GM23338 (cell line): Measurements from ENCODE around the gene TBC1D5. TPM values are rescaled to one million over a fixed set of nuclear protein-coding genes. Genes with fewer than 3 reads are reported as not detected.

Experiments used
- ATAC-seq: fragments of 200-7000 bp; cut with Tn5 transposase; 3 replicates; pipeline ENCODE4 v1.9.1; 2020
- DNase-seq: peaks from one replicate; pipeline ENCODE4 v3.0.0-alpha.2; 2015; ENCODE audit warnings: low spot score
- H2AFZ ChIP-seq: fragments of 200-600 bp; sonication (generic); 2 replicates; pipeline ENCODE4 v1.8.0; 2016; ENCODE audit warnings: antibody characterized with exemption, mild to moderate bottlenecking, moderate library complexity
- H3F3A ChIP-seq: fragments of 200-600 bp; sonication (generic); replicated peaks from 2 replicates; pipeline ENCODE4 v1.8.0; 2017; ENCODE audit warnings: antibody characterized with exemption, mixed run types, low read depth
- H3K27ac ChIP-seq: fragments of 200-600 bp; sonication (generic); 2 replicates; pipeline ENCODE4 v1.6.1; 2016; ENCODE audit warnings: low read depth
- H3K27me3 ChIP-seq: fragments of 200-600 bp; sonication (generic); 2 replicates; pipeline ENCODE4 v1.8.0; 2016; ENCODE audit warnings: mild to moderate bottlenecking, mixed run types, moderate library complexity; ENCODE audit not compliant: insufficient read depth
- H3K36me3 ChIP-seq: fragments of 200-600 bp; sonication (generic); 2 replicates; pipeline ENCODE4 v1.8.0; 2016; ENCODE audit warnings: mild to moderate bottlenecking; ENCODE audit not compliant: insufficient read depth
- H3K4me1 ChIP-seq: fragments of 200-600 bp; sonication (generic); 2 replicates; pipeline ENCODE4 v1.8.0; 2016; ENCODE audit warnings: mild to moderate bottlenecking, moderate library complexity; ENCODE audit not compliant: insufficient read depth
- H3K4me2 ChIP-seq: fragments of 200-600 bp; sonication (generic); 2 replicates; pipeline ENCODE4 v1.7.1; 2017; ENCODE audit warnings: mixed run types
- H3K4me3 ChIP-seq: fragments of 200-600 bp; sonication (generic); 2 replicates; pipeline ENCODE4 v1.6.1; 2016; ENCODE audit warnings: mixed run types
- H3K79me2 ChIP-seq: fragments of 200-600 bp; sonication (generic); replicated peaks from 2 replicates; pipeline ENCODE4 v1.8.0; 2017; ENCODE audit warnings: mild to moderate bottlenecking; ENCODE audit not compliant: insufficient read depth
- H3K9me2 ChIP-seq: fragments of 200-600 bp; sonication (generic); 2 replicates; pipeline ENCODE4 v1.8.0; 2017; ENCODE audit not compliant: insufficient read depth
- H4K20me1 ChIP-seq: fragments of 200-600 bp; sonication (generic); replicated peaks from 2 replicates; pipeline ENCODE4 v1.8.0; 2017; ENCODE audit warnings: mild to moderate bottlenecking; ENCODE audit not compliant: insufficient read depth
- H3K27ac Mint-ChIP-seq: 2 replicates; pipeline ENCODE4 v1.8.0; 2020; ENCODE audit warnings: inconsistent platforms, mild to moderate bottlenecking, moderate library complexity, mixed read lengths
- H3K27me3 Mint-ChIP-seq: 3 replicates; pipeline ENCODE4 v1.8.0; 2022; ENCODE audit warnings: low read depth, mild to moderate bottlenecking, moderate library complexity, mixed read lengths, inconsistent platforms; ENCODE audit not compliant: insufficient read depth, poor library complexity
- H3K36me3 Mint-ChIP-seq: 3 replicates; pipeline ENCODE4 v1.8.0; 2021; ENCODE audit warnings: low read depth, mild to moderate bottlenecking, inconsistent platforms, moderate library complexity, mixed read lengths
- H3K4me1 Mint-ChIP-seq: 3 replicates; pipeline ENCODE4 v1.8.0; 2020; ENCODE audit warnings: mild to moderate bottlenecking, inconsistent platforms, mixed read lengths
- H3K4me3 Mint-ChIP-seq: 3 replicates; pipeline ENCODE4 v1.8.0; 2021; ENCODE audit warnings: moderate library complexity, mild to moderate bottlenecking, inconsistent platforms, mixed read lengths
- H3K9me3 Mint-ChIP-seq: 3 replicates; pipeline ENCODE4 v1.8.0; 2020; ENCODE audit warnings: moderate library complexity, mild to moderate bottlenecking, inconsistent platforms, mixed read lengths
- CTCF ChIP-seq, 2 experiments: fragments of 200-600 bp in 1 of 2; sonication (generic) in 1 of 2; conservative IDR thresholded peaks; 2 replicates each; pipeline versions ENCODE4 v1.5.1 to v1.6.1; 2016 to 2017; ENCODE audit warnings: antibody characterized with exemption in 2 of 2, low read depth in 2 of 2, mild to moderate bottlenecking in 2 of 2, moderate library complexity in 1 of 2
- EZH2phosphoT487 ChIP-seq: fragments of 200-600 bp; sonication (generic); IDR thresholded peaks from one replicate; pipeline ENCODE4 v1.8.1; 2018; ENCODE audit warnings: antibody characterized with exemption; ENCODE audit not compliant: unreplicated experiment
- NANOG ChIP-seq: IDR thresholded peaks from 2 replicates; pipeline ENCODE4 v1.6.1; 2016; ENCODE audit warnings: antibody characterized with exemption, borderline replicate concordance
- STAT1 ChIP-seq: IDR thresholded peaks from one replicate; pipeline ENCODE4 v1.6.1; 2016; ENCODE audit warnings: antibody characterized with exemption; ENCODE audit not compliant: unreplicated experiment
- ZNF331 ChIP-seq: fragments of 250-450 bp; sonication (Bioruptor Pico); IDR thresholded peaks from 2 replicates; pipeline ENCODE4 v1.5.0; 2020; ENCODE audit warnings: low read depth, mild to moderate bottlenecking, moderate library complexity
- ZNF462 ChIP-seq: fragments of 250-450 bp; sonication (Bioruptor Pico); IDR thresholded peaks from 2 replicates; pipeline ENCODE4 v1.5.0; 2020; ENCODE audit warnings: mild to moderate bottlenecking, moderate library complexity
- polyA plus RNA-seq: library from polyadenylated mRNA; unstranded; fragments of >200 nt; fragmentation: Nextera tagmentation; extraction: Ambion mirVana; gene quantifications from 2 replicates; pipeline ENCODE4 v1.2.1, GENCODE V29; 2016
- total RNA-seq: library from RNA; depleted of rRNA; stranded (reverse); fragments of >200 nt; shearing (Covaris generic); gene quantifications from 2 replicates; pipeline ENCODE4 v1.2.3, GENCODE V29; 2014
- TF ChIP-seq, protein P1 (sequence below): IDR thresholded peaks from one replicate; pipeline ENCODE4 v1.6.1; 2018; ENCODE audit warnings: antibody characterized with exemption; ENCODE audit not compliant: unreplicated experiment

TBC1D5 gene
- total and polyA plus RNA-seq, 2 experiments from 2014 or later = 21.8 to 48.1 TPM

GRCh38 chr3:17554078-17554477 is 188.4 kb downstream of the TBC1D5 start:
- no peak for TF ChIP-seq CTCF (conservative IDR thresholded peaks at IDR 0.05; ENCODE audit: low read depth in 2 of 2)
- no peak for TF ChIP-seq ZNF331 (CRISPR knock-in tag)
- TF ChIP-seq, protein P1, sequence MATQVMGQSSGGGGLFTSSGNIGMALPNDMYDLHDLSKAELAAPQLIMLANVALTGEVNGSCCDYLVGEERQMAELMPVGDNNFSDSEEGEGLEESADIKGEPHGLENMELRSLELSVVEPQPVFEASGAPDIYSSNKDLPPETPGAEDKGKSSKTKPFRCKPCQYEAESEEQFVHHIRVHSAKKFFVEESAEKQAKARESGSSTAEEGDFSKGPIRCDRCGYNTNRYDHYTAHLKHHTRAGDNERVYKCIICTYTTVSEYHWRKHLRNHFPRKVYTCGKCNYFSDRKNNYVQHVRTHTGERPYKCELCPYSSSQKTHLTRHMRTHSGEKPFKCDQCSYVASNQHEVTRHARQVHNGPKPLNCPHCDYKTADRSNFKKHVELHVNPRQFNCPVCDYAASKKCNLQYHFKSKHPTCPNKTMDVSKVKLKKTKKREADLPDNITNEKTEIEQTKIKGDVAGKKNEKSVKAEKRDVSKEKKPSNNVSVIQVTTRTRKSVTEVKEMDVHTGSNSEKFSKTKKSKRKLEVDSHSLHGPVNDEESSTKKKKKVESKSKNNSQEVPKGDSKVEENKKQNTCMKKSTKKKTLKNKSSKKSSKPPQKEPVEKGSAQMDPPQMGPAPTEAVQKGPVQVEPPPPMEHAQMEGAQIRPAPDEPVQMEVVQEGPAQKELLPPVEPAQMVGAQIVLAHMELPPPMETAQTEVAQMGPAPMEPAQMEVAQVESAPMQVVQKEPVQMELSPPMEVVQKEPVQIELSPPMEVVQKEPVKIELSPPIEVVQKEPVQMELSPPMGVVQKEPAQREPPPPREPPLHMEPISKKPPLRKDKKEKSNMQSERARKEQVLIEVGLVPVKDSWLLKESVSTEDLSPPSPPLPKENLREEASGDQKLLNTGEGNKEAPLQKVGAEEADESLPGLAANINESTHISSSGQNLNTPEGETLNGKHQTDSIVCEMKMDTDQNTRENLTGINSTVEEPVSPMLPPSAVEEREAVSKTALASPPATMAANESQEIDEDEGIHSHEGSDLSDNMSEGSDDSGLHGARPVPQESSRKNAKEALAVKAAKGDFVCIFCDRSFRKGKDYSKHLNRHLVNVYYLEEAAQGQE = no peak
- no peak for TF ChIP-seq NANOG
- no peak for TF ChIP-seq ZNF462 (CRISPR knock-in tag)
- no peak for TF ChIP-seq STAT1
- TF ChIP-seq EZH2phosphoT487 = no peak
- H2AFZ ChIP-seq = no peak overlapping the region
- Mint-ChIP-seq H3K27ac (no peak overlapping the region), H3K36me3 (no peaks in the 10 kb centered on the region), H3K27me3 (peaks cover 3% of the 10 kb centered on the region), H3K4me3 (no peak overlapping the region), H3K4me1 (peaks cover 43% of the 10 kb centered on the region), H3K9me3 (no peaks in the 10 kb centered on the region)
- H3K4me2 ChIP-seq = no peak overlapping the region
- H3K9me2 ChIP-seq = no peaks in the 10 kb centered on the region
- H4K20me1 ChIP-seq = no peaks in the 10 kb centered on the region
- H3K4me3 ChIP-seq = no peak overlapping the region
- no peaks in the 10 kb centered on the region for H3K36me3 ChIP-seq
- H3F3A ChIP-seq = no peaks in the 10 kb centered on the region
- no peak overlapping the region for H3K27ac ChIP-seq
- no peaks in the 10 kb centered on the region for H3K79me2 ChIP-seq
- H3K4me1 ChIP-seq = peaks cover 13% of the 10 kb centered on the region
- H3K27me3 ChIP-seq = no peaks in the 10 kb centered on the region
- no peak for ATAC-seq
- DNase-seq = no peak
